ENCODE results near the gene ASB2.

ASB2 gene

GRCh38 chr14:93928184-93929047 lies 48.0 kb downstream of the ASB2 start:
- no peak for TF ChIP-seq CTCF (IDR thresholded peaks at IDR 0.05; ENCODE audit: low read depth, low read length)
- no peaks in the 10 kb centered on the region for H3K27me3 ChIP-seq (ENCODE audit: insufficient read depth, low read depth, severe bottlenecking)
- H3K9me3 ChIP-seq (ENCODE audit: severe bottlenecking) = no peaks in the 10 kb centered on the region
- H3K27ac ChIP-seq = no peak overlapping the region
- H3K4me3 ChIP-seq (ENCODE audit: low read depth, low read length) = no peak overlapping the region
- no peak for DNase-seq
- no peaks in the 10 kb centered on the region for H3K36me3 ChIP-seq

GRCh38 chr14:93927800-93928145 lies 48.6 kb downstream of the ASB2 start:
- no peak for DNase-seq
- H3K4me3 ChIP-seq (ENCODE audit: low read depth, low read length) = no peak overlapping the region
- no peaks in the 10 kb centered on the region for H3K9me3 ChIP-seq (ENCODE audit: severe bottlenecking)
- H3K36me3 ChIP-seq = no peaks in the 10 kb centered on the region
- H3K27ac ChIP-seq = no peak overlapping the region
- no peaks in the 10 kb centered on the region for H3K27me3 ChIP-seq (ENCODE audit: insufficient read depth, low read depth, severe bottlenecking)
- TF ChIP-seq CTCF (IDR thresholded peaks at IDR 0.05; ENCODE audit: low read depth, low read length) = no peak

- Histone ChIP-seq H3K27ac (no peak within 1 kb of the TSS), H3K9me3 (ENCODE audit: severe bottlenecking) (no peaks in the 10 kb centered on the region), H3K27me3 (ENCODE audit: insufficient read depth, low read depth, severe bottlenecking) (no peaks in the 10 kb centered on the region), H3K4me3 (ENCODE audit: low read depth, low read length) (no peak within 1 kb of the TSS), H3K36me3 (no peaks in the 10 kb centered on the region)
- no peak for DNase-seq
- TF ChIP-seq CTCF (IDR thresholded peaks at IDR 0.05; ENCODE audit: low read depth, low read length) = no peak
These were observed 49.2 kb downstream of the ASB2 start, which contains the start of gene FAM181A for GRCh38 chr14:93926873-93927799. TSS of gene FAM181A (plus strand) at chr14:93927344. CDS start at chr14:93928286, 942 bp downstream.

- Histone ChIP-seq H3K27me3 (ENCODE audit: insufficient read depth, low read depth, severe bottlenecking) (no peaks in the 10 kb centered on the region), H3K36me3 (no peaks in the 10 kb centered on the region), H3K9me3 (ENCODE audit: severe bottlenecking) (no peaks in the 10 kb centered on the region), H3K4me3 (ENCODE audit: low read depth, low read length) (no peak overlapping the region), H3K27ac (no peak overlapping the region)
- no peak for TF ChIP-seq CTCF (IDR thresholded peaks at IDR 0.05; ENCODE audit: low read depth, low read length)
- DNase-seq = no peak
These were observed 50.0 kb downstream of the ASB2 start for GRCh38 chr14:93926245-93926872.

- no peaks in the 10 kb centered on the region for H3K27me3 ChIP-seq (ENCODE audit: insufficient read depth, low read depth, severe bottlenecking)
- H3K4me3 ChIP-seq (ENCODE audit: low read depth, low read length) = no peak overlapping the region
- no peaks in the 10 kb centered on the region for H3K36me3 ChIP-seq
- TF ChIP-seq CTCF (IDR thresholded peaks at IDR 0.05; ENCODE audit: low read depth, low read length) = no peak
- DNase-seq = no peak
- H3K9me3 ChIP-seq (ENCODE audit: severe bottlenecking) = no peaks in the 10 kb centered on the region
- no peak overlapping the region for H3K27ac ChIP-seq
These were observed 50.9 kb downstream of the ASB2 start for GRCh38 chr14:93925374-93925895.
